ENCODE results near the gene ZBTB20.

- TF ChIP-seq CTCF (IDR thresholded peaks at IDR 0.05) (no peak), POLR2A (IDR thresholded peaks at IDR 0.05) (no peak), EP300 (IDR thresholded peaks at IDR 0.05) (no peak)
Measured at GRCh38 chr3:115099134-115099985, 47.7 kb downstream of the ZBTB20 start.
